HEK293 (cell line): ENCODE measurements around the gene GPRC5D.

Source experiments
- CTCF ChIA-PET: fragments of 350-600 bp; formaldehyde crosslinking; extraction: SDS; loops from one replicate; lab custom pipeline; 2021; ENCODE audit warnings: antibody characterized with exemption; lab: Yijun Ruan, JAX
- POLR2A ChIA-PET: fragments of 300-600 bp; formaldehyde crosslinking; extraction: SDS; loops from one replicate; lab custom pipeline; 2020; ENCODE audit warnings: antibody characterized with exemption, inconsistent platforms; lab: Yijun Ruan, JAX
- H3K27ac ChIP-seq: fragments of 200-500 bp; sonication (Bioruptor generic); 2 replicates; pipeline ENCODE4 v1.5.1; 2014; ENCODE audit warnings: low read depth, low read length, control low read depth, inconsistent platforms; ENCODE audit errors: extremely low read depth
- H3K36me3 ChIP-seq, 2 experiments: fragments of 200-500 bp in 1 of 2; sonication (Bioruptor generic) in 1 of 2; 1 replicate in 1 of 2; 2 replicates in 1 of 2; pipeline ENCODE4 v1.5.1; 2014 to 2017; ENCODE audit warnings: inconsistent platforms in 2 of 2, low read length in 2 of 2; ENCODE audit not compliant: control insufficient read depth in 2 of 2, insufficient read depth in 1 of 2
- H3K4me1 ChIP-seq: fragments of 200-500 bp; sonication (Bioruptor generic); 2 replicates; pipeline ENCODE4 v1.5.1; 2014; ENCODE audit warnings: mild to moderate bottlenecking, low read length, inconsistent platforms; ENCODE audit not compliant: control insufficient read depth, insufficient read depth
- H3K4me3 ChIP-seq: 2 replicates; pipeline ENCODE4 v1.5.1; 2011; ENCODE audit warnings: low read depth, mild to moderate bottlenecking, control low read depth, low read length, moderate library complexity
- H3K9me3 ChIP-seq: fragments of 200-500 bp; sonication (Bioruptor generic); 2 replicates; pipeline ENCODE4 v1.5.1; 2014; ENCODE audit warnings: low read depth, low read length, inconsistent platforms; ENCODE audit not compliant: control insufficient read depth, insufficient read depth
- BCL11A ChIP-seq: fragments of 450-650 bp; formaldehyde crosslinking; IDR thresholded peaks from 2 replicates; pipeline ENCODE4 v1.5.1; 2016; ENCODE audit warnings: low read depth, missing biosample characterization, missing genetic modification characterization
- GFI1B ChIP-seq: fragments of 450-650 bp; formaldehyde crosslinking; IDR thresholded peaks from 2 replicates; pipeline ENCODE4 v1.5.1; 2016; ENCODE audit warnings: missing biosample characterization, missing genetic modification characterization
- HIC1 ChIP-seq: fragments of 450-650 bp; formaldehyde crosslinking; IDR thresholded peaks from 2 replicates; pipeline ENCODE4 v1.5.1; 2016; ENCODE audit warnings: missing biosample characterization, missing genetic modification characterization
- KLF1 ChIP-seq: fragments of 450-650 bp; formaldehyde crosslinking; IDR thresholded peaks from 2 replicates; pipeline ENCODE4 v1.5.1; 2016; ENCODE audit warnings: missing biosample characterization, missing genetic modification characterization
- KLF17 ChIP-seq: fragments of 450-650 bp; formaldehyde crosslinking; IDR thresholded peaks from 2 replicates; pipeline ENCODE4 v1.5.1; 2016; ENCODE audit warnings: missing biosample characterization, missing genetic modification characterization
- KLF8 ChIP-seq: fragments of 450-650 bp; formaldehyde crosslinking; IDR thresholded peaks from 2 replicates; pipeline ENCODE4 v1.5.1; 2016; ENCODE audit warnings: missing biosample characterization, missing genetic modification characterization
- OSR2 ChIP-seq: fragments of 450-650 bp; formaldehyde crosslinking; IDR thresholded peaks from 2 replicates; pipeline ENCODE4 v1.5.1; 2016; ENCODE audit warnings: missing biosample characterization, missing genetic modification characterization
- OVOL3 ChIP-seq: fragments of 450-650 bp; formaldehyde crosslinking; IDR thresholded peaks from 2 replicates; pipeline ENCODE4 v1.5.1; 2016; ENCODE audit warnings: missing biosample characterization, missing genetic modification characterization
- PRDM1 ChIP-seq: fragments of 450-650 bp; formaldehyde crosslinking; IDR thresholded peaks from 2 replicates; pipeline ENCODE4; 2016; ENCODE audit warnings: missing biosample characterization, missing genetic modification characterization
- SCRT2 ChIP-seq: fragments of 450-650 bp; formaldehyde crosslinking; IDR thresholded peaks from 2 replicates; pipeline ENCODE4 v1.5.1; 2016; ENCODE audit warnings: missing biosample characterization, missing genetic modification characterization
- SETDB1 ChIP-seq: IDR thresholded peaks from one replicate; pipeline ENCODE4 v1.6.1; 2017; ENCODE audit warnings: mild to moderate bottlenecking, low read length, moderate library complexity, mixed read lengths; ENCODE audit not compliant: insufficient read length
- SP2 ChIP-seq: fragments of 450-650 bp; formaldehyde crosslinking; IDR thresholded peaks from 2 replicates; pipeline ENCODE4 v1.5.1; 2016; ENCODE audit warnings: missing biosample characterization, missing genetic modification characterization
- SP7 ChIP-seq: fragments of 450-650 bp; formaldehyde crosslinking; IDR thresholded peaks from 2 replicates; pipeline ENCODE4 v1.5.1; 2016; ENCODE audit warnings: missing biosample characterization, missing genetic modification characterization
- ZBTB44 ChIP-seq: fragments of 450-650 bp; IDR thresholded peaks from 2 replicates; pipeline ENCODE4 v1.5.1; 2018; ENCODE audit warnings: missing biosample characterization, mild to moderate bottlenecking, missing genetic modification characterization
- ZNF146 ChIP-seq: fragments of 450-650 bp; formaldehyde crosslinking; IDR thresholded peaks from 2 replicates; pipeline ENCODE4 v1.5.1; 2016; ENCODE audit warnings: missing biosample characterization, missing genetic modification characterization
- ZNF324 ChIP-seq: fragments of 450-650 bp; formaldehyde crosslinking; IDR thresholded peaks from 2 replicates; pipeline ENCODE4 v1.5.1; 2016; ENCODE audit warnings: missing biosample characterization, missing genetic modification characterization
- ZNF362 ChIP-seq: fragments of 450-650 bp; formaldehyde crosslinking; IDR thresholded peaks from 2 replicates; pipeline ENCODE4 v1.5.1; 2016; ENCODE audit warnings: missing biosample characterization, missing genetic modification characterization
- ZNF398 ChIP-seq: fragments of 450-650 bp; formaldehyde crosslinking; IDR thresholded peaks from 2 replicates; pipeline ENCODE4 v1.5.1; 2017; ENCODE audit warnings: missing biosample characterization, missing genetic modification characterization
- ZNF426 ChIP-seq: fragments of 450-650 bp; formaldehyde crosslinking; IDR thresholded peaks from 2 replicates; pipeline ENCODE4 v1.5.1; 2017; ENCODE audit warnings: missing biosample characterization, missing genetic modification characterization, mild to moderate bottlenecking, inconsistent platforms, moderate library complexity
- ZNF548 ChIP-seq: fragments of 450-650 bp; formaldehyde crosslinking; IDR thresholded peaks from 2 replicates; pipeline ENCODE4 v1.5.1; 2016; ENCODE audit warnings: missing biosample characterization, missing genetic modification characterization
- ZNF639 ChIP-seq: fragments of 450-650 bp; formaldehyde crosslinking; IDR thresholded peaks from 2 replicates; pipeline ENCODE4 v1.5.1; 2016; ENCODE audit warnings: missing biosample characterization, missing genetic modification characterization
- ZNF664 ChIP-seq: fragments of 450-650 bp; formaldehyde crosslinking; IDR thresholded peaks from 2 replicates; pipeline ENCODE4 v1.5.1; 2016; ENCODE audit warnings: missing biosample characterization, missing genetic modification characterization
- ZNF843 ChIP-seq: fragments of 450-650 bp; formaldehyde crosslinking; IDR thresholded peaks from 2 replicates; pipeline ENCODE4 v1.5.1; 2016; ENCODE audit warnings: missing biosample characterization, missing genetic modification characterization

Gene GPRC5D

GRCh38 chr12:12900786-12901157 lies 51.2 kb downstream of the GPRC5D start (continued):
- TF ChIP-seq ZNF362 (tag by site-specific recombination): peak; percentile 97

- no peak overlapping the region for H3K4me3 ChIP-seq
- H3K36me3 ChIP-seq: no peaks in the 10 kb centered on the region; a peak in 1 of 3 replicates
- ChIA-PET CTCF (interaction anchor here (0.9 kb wide), 1 partner anchor 16 kb away, joined by 5 read pairs; no protein-coding TSS in a partner anchor), POLR2A (interaction anchor here (3.8 kb wide), 1 partner anchor 8 kb away, joined by 20 read pairs; the partner anchor contains the start of gene GPRC5A)
- no peaks in the 10 kb centered on the region for H3K9me3 ChIP-seq
- peaks cover 17% of the 10 kb centered on the region for H3K4me1 ChIP-seq
- H3K27ac ChIP-seq: peak overlapping the region; percentile 72
- peak; percentile 89 for TF ChIP-seq OSR2 (tag by site-specific recombination)
- TF ChIP-seq GFI1B (tag by site-specific recombination): 0 out of 2 replicates have a peak, but pooled peaks have one; percentile 8
- peak; percentile 99 for TF ChIP-seq ZNF664 (tag by site-specific recombination)
- TF ChIP-seq PRDM1 (tag by site-specific recombination): peak; percentile 77
- TF ChIP-seq SETDB1: no peak
- peak; percentile 95 for TF ChIP-seq SP7 (tag by site-specific recombination)
- TF ChIP-seq ZBTB44: no peak
- no peak for TF ChIP-seq KLF1
- TF ChIP-seq ZNF324 (tag by site-specific recombination): peak; percentile 83
- peak; percentile 91 for TF ChIP-seq HIC1 (tag by site-specific recombination)
- peak; percentile 73 for TF ChIP-seq KLF8 (tag by site-specific recombination)
- TF ChIP-seq ZNF398: peak; percentile 28; the same call in 1 of the 2 replicates
- 0 out of 2 replicates have a peak, but pooled peaks have one; percentile 4 for TF ChIP-seq ZNF146 (tag by site-specific recombination)
- peak; percentile 96 for TF ChIP-seq ZNF639 (tag by site-specific recombination)
- no peak; the same call in 1 of the 2 replicates for TF ChIP-seq BCL11A (tag by site-specific recombination)
- TF ChIP-seq SCRT2: peak; percentile 52
- no peak for TF ChIP-seq ZNF426
- no peak for TF ChIP-seq ZNF548 (tag by site-specific recombination)
- peak; percentile 88 for TF ChIP-seq KLF17 (tag by site-specific recombination)
- 0 out of 2 replicates have a peak, but pooled peaks have one; percentile 15 for TF ChIP-seq ZNF843 (tag by site-specific recombination)
- peak; percentile 18; the same call in 1 of the 2 replicates for TF ChIP-seq SP2 (tag by site-specific recombination)
- no peak for TF ChIP-seq OVOL3
Observed at GRCh38 chr12:12899530-12900380, 52.2 kb downstream of the GPRC5D start.
